Measurements from ENCODE around the gene EPHX1. TPM values are rescaled to one million over a fixed set of nuclear protein-coding genes. Genes with fewer than 3 reads are reported as not detected.
A peak's percentile ranks its signal among the peaks of the same experiment; 100 is the strongest.

The EPHX1 gene
- total RNA-seq, 4 donors from 2014 or later: 30.3 to 72.8 (median 53.7) TPM

DNA sequence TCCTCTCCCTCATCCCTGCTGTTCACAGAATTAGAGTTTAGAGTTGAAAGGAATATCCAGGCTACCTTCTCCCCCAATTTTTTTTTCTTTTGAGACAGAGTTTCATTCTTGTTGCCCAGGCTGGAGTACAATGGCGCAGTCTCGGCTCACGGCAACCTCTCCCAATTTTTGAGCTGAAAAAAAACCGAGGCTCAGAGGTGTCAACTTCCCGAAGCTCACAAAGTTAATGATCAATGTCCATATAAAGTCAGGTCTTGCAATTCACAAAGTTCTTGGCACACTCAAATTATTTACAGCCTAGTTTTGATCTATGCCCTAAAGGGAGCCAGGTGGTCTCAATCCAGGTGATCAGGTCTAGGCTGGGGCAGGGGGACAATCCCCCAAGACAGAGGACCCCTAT lies 79.8 kb downstream of the EPHX1 start:
- Histone ChIP-seq H3K36me3 (no peaks in the 10 kb centered on the region), H3K4me3 (no peak overlapping the region), H3K9me3 (no peaks in the 10 kb centered on the region), H3K4me1 (no peaks in the 10 kb centered on the region), H3K27ac (no peak overlapping the region), H3K27me3 (no peaks in the 10 kb centered on the region)
- TF ChIP-seq, protein P1, sequence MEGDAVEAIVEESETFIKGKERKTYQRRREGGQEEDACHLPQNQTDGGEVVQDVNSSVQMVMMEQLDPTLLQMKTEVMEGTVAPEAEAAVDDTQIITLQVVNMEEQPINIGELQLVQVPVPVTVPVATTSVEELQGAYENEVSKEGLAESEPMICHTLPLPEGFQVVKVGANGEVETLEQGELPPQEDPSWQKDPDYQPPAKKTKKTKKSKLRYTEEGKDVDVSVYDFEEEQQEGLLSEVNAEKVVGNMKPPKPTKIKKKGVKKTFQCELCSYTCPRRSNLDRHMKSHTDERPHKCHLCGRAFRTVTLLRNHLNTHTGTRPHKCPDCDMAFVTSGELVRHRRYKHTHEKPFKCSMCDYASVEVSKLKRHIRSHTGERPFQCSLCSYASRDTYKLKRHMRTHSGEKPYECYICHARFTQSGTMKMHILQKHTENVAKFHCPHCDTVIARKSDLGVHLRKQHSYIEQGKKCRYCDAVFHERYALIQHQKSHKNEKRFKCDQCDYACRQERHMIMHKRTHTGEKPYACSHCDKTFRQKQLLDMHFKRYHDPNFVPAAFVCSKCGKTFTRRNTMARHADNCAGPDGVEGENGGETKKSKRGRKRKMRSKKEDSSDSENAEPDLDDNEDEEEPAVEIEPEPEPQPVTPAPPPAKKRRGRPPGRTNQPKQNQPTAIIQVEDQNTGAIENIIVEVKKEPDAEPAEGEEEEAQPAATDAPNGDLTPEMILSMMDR (IDR thresholded peaks at IDR 0.05): no peak
- no peak for TF ChIP-seq POLR2AphosphoS5 (IDR thresholded peaks at IDR 0.05)
- no peak for TF ChIP-seq EP300 (IDR thresholded peaks at IDR 0.05)
- no peak for TF ChIP-seq POLR2A (IDR thresholded peaks at IDR 0.05)
- DNase-seq (ENCODE audit: low spot score in 2 of 2): no peak
- 80% methylated on average over 5 of the region's 5 CpGs for WGBS

DNA sequence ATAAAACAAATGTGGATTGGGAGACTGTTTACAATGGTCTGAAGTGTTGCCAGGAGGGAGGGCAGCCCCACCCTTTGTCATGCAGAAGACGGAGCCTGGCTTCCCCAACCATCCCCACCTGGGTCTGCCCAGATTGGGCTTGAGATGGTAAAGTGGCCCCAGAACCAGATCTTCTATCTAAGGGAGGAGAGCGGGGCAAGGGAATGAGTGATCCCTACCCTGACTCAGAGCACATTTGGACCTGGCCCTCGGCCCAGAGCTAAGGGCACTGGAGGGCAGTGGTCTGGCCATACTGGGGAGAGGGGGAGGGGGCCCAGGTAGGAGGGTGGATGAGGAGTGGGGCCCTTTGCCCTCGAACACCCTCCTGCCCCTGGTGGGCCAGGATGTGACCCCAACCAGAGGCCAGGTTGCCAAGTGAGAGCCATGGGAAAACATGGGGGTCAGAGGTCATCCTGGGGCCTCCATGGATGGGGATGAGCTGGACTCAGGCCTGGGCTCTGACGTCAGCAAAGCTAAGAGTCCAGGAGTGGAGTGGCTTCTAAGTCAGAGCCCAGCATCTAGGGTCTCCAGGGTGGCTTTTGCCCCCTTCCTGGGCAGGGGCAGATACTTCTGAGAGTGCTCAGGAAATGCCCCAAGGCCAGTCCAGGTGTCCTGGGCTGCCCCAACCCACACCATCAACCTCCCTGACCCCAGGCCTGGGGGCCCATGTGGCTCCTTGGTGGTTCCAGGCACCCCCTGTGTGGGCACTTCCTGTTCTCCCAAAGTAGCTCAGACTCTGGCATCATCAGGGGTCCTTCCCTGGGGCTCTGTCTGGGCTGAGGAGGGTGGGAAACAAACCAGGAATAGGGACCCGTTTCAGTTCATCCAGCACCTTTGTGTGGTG lies 80.7 kb downstream of the EPHX1 start:
- Histone ChIP-seq H3K36me3 (no peaks in the 10 kb centered on the region), H3K27me3 (no peaks in the 10 kb centered on the region), H3K27ac (peak overlapping the region; percentile 28), H3K4me1 (no peaks in the 10 kb centered on the region), H3K9me3 (no peaks in the 10 kb centered on the region), H3K4me3 (no peak overlapping the region)
- 64% methylated on average over 6 of the region's 6 CpGs for WGBS
- no peak for DNase-seq (ENCODE audit: low spot score in 2 of 2)
- no peak for TF ChIP-seq POLR2AphosphoS5 (IDR thresholded peaks at IDR 0.05)
- TF ChIP-seq, protein P1 (IDR thresholded peaks at IDR 0.05): no peak
- no peak for TF ChIP-seq EP300 (IDR thresholded peaks at IDR 0.05)
- TF ChIP-seq POLR2A (IDR thresholded peaks at IDR 0.05): no peak

DNA sequence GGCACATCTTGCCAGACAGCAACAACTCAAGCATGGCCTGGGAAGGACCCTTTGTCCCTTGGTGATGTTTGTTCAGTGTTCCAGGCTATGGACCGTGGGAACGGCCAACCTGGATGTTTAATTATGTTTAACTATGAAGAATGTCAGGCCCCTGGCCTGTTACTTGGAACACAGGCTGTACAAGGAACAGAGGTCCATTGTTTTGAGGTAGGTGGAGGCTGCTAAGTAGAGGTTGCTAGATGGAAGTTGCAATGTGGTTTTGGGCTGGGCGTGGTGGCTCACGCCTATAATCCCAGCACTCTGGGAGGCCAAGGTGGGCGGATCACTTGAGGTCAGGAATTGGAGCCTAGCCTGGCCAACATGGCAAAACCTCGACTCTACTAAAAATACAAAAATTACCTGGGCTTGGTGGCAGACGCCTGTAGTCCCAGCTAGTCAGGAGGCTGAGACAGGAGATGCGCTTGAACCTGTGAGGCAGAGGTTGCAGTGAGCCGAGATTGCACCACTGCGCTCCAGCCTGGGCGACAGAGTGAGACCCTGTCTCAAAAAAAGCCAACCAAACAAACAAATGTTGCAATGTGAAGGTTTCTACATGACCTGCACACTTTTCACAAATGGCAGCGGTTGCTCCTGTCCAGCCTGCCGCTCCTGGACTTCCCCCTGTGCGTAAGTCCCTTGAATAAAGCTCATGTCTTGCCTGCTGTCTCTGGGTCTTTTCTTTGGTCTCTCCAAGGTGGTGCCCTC lies 81.5 kb downstream of the EPHX1 start:
- H3K27me3 ChIP-seq: no peaks in the 10 kb centered on the region
- no peak overlapping the region for H3K4me3 ChIP-seq
- no peak for DNase-seq (ENCODE audit: low spot score in 2 of 2)
- no peaks in the 10 kb centered on the region for H3K36me3 ChIP-seq
- 77% methylated on average over 14 of the region's 14 CpGs for WGBS
- TF ChIP-seq EP300 (IDR thresholded peaks at IDR 0.05) (no peak), POLR2AphosphoS5 (IDR thresholded peaks at IDR 0.05) (no peak), POLR2A (IDR thresholded peaks at IDR 0.05) (no peak)
- no peaks in the 10 kb centered on the region for H3K9me3 ChIP-seq
- peak overlapping the region; percentile 28 for H3K27ac ChIP-seq
- H3K4me1 ChIP-seq: no peaks in the 10 kb centered on the region

DNA sequence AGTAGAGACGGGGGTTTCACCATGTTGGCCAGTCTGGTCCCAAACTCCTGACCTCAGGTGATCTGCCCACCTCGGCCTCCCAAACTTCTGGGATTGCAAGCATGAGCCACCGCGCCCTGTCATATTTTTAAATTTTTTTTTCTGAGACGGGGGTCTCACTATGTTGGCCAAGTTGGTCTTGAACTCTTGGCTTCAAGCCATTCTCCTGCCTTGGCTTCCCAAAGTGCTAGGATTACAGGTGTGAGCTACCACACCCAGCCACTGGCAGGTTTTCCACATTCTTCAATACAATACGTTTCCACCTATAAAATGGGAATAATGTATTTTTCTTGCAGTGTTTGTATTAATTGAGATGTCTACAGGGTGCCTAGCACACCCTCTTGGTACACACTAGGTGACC lies 82.4 kb downstream of the EPHX1 start:
- Histone ChIP-seq H3K4me1 (peaks cover 7% of the 10 kb centered on the region), H3K36me3 (no peaks in the 10 kb centered on the region), H3K4me3 (no peak overlapping the region), H3K9me3 (no peaks in the 10 kb centered on the region), H3K27me3 (no peaks in the 10 kb centered on the region), H3K27ac (no peak overlapping the region)
- TF ChIP-seq POLR2AphosphoS5 (IDR thresholded peaks at IDR 0.05) (no peak), POLR2A (IDR thresholded peaks at IDR 0.05) (no peak), EP300 (IDR thresholded peaks at IDR 0.05) (no peak)
- TF ChIP-seq, protein P1 (IDR thresholded peaks at IDR 0.05): no peak
- WGBS: 82% methylated on average over 6 of the region's 6 CpGs
- DNase-seq (ENCODE audit: low spot score in 2 of 2): no peak

Other genes starting within 250 kb of the EPHX1 start
- 10 to 100 TPM; 33.5 to 44.6 (median 41.8) TPM for gene ENAH, start 157.0 kb upstream of the EPHX1 start, total RNA-seq
- gene SRP9, start 32.3 kb upstream of the EPHX1 start, total RNA-seq: 100 to 1,000 TPM; 139 to 162 (median 144) TPM
- gene TMEM63A, start 72.3 kb downstream of the EPHX1 start, total RNA-seq: 100 to 1,000 TPM in 1 of 4 donors, 10 to 100 TPM in 3; 32.6 to 162 (median 48.9) TPM
- gene LEFTY1, start 79.0 kb downstream of the EPHX1 start, total RNA-seq: not detected
- gene PYCR2, start 114.1 kb downstream of the EPHX1 start, total RNA-seq: 10 to 100 TPM; 28.8 to 53.8 (median 43.3) TPM
- under 1 TPM in 1 of 4 donors, not detected in 3; 0.26 TPM for gene LEFTY2, start 131.1 kb downstream of the EPHX1 start, total RNA-seq
- 10 to 100 TPM; 19.7 to 37.2 (median 26.5) TPM for gene SDE2, start 189.2 kb downstream of the EPHX1 start, total RNA-seq

Measured in suprapubic skin (tissue), 4 donors.